Left lung (tissue), 10 donors: ENCODE data around the gene THAP6. TPM values are rescaled to one million over a fixed set of nuclear protein-coding genes. Genes with fewer than 3 reads are reported as not detected.
"Not testable (repeated sequence)": the region's sequence is repeated elsewhere in the genome, so short reads cannot be mapped to it uniquely, and the experiment has no call there.

Experiments
- ATAC-seq: fragments of 200-7000 bp; cut with Tn5 transposase; one replicate; pipeline ENCODE4 v1.9.1; 2020; ENCODE audit warnings: moderate library complexity
- DNase-seq, 4 donors: peaks; one replicate each; pipeline ENCODE4 v3.0.0-alpha.2; 2013 to 2020
- H3K27ac ChIP-seq, 2 donors: fragments of 200-600 bp; sonication (generic) in 1 of 2; one replicate each; pipeline versions ENCODE4 v1.5.0 to v1.8.0; 2020 to 2021
- H3K27me3 ChIP-seq, 2 donors: fragments of 200-600 bp; sonication (generic) in 1 of 2; one replicate each; pipeline versions ENCODE4 v1.5.0 to v1.8.0; 2020 to 2021
- H3K36me3 ChIP-seq, 2 donors: fragments of 200-600 bp; sonication (generic) in 1 of 2; one replicate each; pipeline versions ENCODE4 v1.5.0 to v1.8.0; 2020 to 2021
- H3K4me1 ChIP-seq, 2 donors: fragments of 200-600 bp; one replicate each; pipeline ENCODE4 v1.8.0; 2021
- H3K4me3 ChIP-seq, 2 donors: fragments of 200-600 bp; sonication (generic) in 1 of 2; one replicate each; pipeline versions ENCODE4 v1.5.0 to v1.8.0; 2020 to 2021; ENCODE audit warnings: mild to moderate bottlenecking in 1 of 2
- H3K9me3 ChIP-seq, 2 donors: fragments of 200-600 bp; sonication (generic) in 1 of 2; one replicate each; pipeline versions ENCODE4 v1.5.0 to v1.8.0; 2020 to 2021
- intact Hi-C, 2 donors: fragments of 100-400 bp; cut with DNase I; formaldehyde crosslinking; loops; one replicate each; pipeline versions ENCODE4 v1.11.2 to v1.14.2; 2022
- polyA plus RNA-seq, 6 donors: library from polyadenylated mRNA; unstranded; fragments of 120-200 nt; gene quantifications; one replicate each; pipeline ENCODE4 v1.2.1, GENCODE V29; 2013; ENCODE audit not compliant: insufficient read length in 6 of 6
- total RNA-seq, 2 donors: library from RNA; stranded (reverse); fragmentation: NEBNext Ultra II Directional; extraction: Animal tissue kit (Norgen Biotek cat#: 25700); gene quantifications; one replicate each; pipeline ENCODE4 v1.2.1, GENCODE V29; 2021
- TF ChIP-seq, protein P1 (sequence below), 2 donors: fragments of 200-600 bp; sonication (generic) in 1 of 2; IDR thresholded peaks; one replicate each; pipeline versions ENCODE4 v1.5.0 to v1.8.0; 2021; ENCODE audit warnings: antibody characterized with exemption in 2 of 2
- donor health status: DM: no; HTN: yes; CAD: no.
- donor health status: DM: no; HTN: no; CAD: no.

THAP6 gene
- total and polyA plus RNA-seq, 8 donors = 16.8 to 33.0 (median 28.4) TPM

- DNase-seq = no peak
- H3K9me3 ChIP-seq = no peaks in the 10 kb centered on the region
- intact Hi-C loops = no loop called here
- TF ChIP-seq, protein P1, sequence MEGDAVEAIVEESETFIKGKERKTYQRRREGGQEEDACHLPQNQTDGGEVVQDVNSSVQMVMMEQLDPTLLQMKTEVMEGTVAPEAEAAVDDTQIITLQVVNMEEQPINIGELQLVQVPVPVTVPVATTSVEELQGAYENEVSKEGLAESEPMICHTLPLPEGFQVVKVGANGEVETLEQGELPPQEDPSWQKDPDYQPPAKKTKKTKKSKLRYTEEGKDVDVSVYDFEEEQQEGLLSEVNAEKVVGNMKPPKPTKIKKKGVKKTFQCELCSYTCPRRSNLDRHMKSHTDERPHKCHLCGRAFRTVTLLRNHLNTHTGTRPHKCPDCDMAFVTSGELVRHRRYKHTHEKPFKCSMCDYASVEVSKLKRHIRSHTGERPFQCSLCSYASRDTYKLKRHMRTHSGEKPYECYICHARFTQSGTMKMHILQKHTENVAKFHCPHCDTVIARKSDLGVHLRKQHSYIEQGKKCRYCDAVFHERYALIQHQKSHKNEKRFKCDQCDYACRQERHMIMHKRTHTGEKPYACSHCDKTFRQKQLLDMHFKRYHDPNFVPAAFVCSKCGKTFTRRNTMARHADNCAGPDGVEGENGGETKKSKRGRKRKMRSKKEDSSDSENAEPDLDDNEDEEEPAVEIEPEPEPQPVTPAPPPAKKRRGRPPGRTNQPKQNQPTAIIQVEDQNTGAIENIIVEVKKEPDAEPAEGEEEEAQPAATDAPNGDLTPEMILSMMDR (IDR thresholded peaks at IDR 0.05) = no peak
- no peak overlapping the region for H3K4me3 ChIP-seq
- H3K27me3 ChIP-seq = no peaks in the 10 kb centered on the region
- peaks cover 0 to 56% of the 10 kb centered on the region in 2 donors for H3K36me3 ChIP-seq
- no peak for ATAC-seq
- H3K27ac ChIP-seq = no peak overlapping the region
- H3K4me1 ChIP-seq = peaks cover 0 to 16% of the 10 kb centered on the region in 2 donors
These were observed 17.1 kb upstream of the THAP6 start for GRCh38 chr4:75497133-75497532.

DNA sequence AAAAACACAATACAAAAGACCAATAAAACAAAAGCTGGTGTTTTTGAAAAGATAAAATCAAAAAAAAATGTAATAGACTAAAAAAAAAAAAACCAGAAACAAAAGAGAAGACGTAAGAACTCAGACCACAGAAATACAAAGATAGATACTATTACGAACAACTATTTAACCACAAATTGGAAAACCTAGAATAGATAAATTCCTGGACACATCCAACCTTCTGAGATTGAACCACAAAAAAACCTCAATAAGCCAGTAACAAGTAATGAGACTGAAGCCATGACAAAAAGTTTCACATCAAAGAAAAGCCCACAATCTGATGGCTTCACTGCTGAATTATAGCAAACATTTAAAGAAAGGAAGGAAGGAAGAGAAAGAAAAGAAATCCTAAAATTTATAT, 16.2 kb upstream of the THAP6 start:
- Histone ChIP-seq H3K9me3 (no peaks in the 10 kb centered on the region), H3K4me1 (peaks cover 0 to 16% of the 10 kb centered on the region in 2 donors)

DNA sequence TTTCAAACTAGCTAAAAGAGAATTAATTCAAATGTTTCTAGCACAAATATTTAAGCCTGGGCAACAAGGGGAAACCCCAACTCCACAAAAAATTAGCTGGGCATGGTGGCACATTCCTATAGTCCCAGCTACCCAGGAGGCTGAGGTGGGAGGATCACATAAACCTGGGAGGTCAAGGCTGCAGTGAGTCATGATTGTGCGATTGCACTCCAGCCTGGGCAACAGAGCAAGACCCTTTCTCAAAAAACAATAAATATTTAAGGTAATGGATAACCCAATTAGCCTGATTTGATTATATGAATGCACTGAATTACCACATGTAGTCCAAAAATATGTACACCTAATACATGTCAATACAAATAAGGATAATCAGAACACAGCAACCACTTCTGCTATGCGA, 14.4 kb upstream of the THAP6 start:
- ATAC-seq (no peak), DNase-seq (no peak)
- Histone ChIP-seq H3K4me1 (peaks cover 0 to 11% of the 10 kb centered on the region in 2 donors), H3K27me3 (no peaks in the 10 kb centered on the region), H3K4me3 (no peak overlapping the region), H3K36me3 (peaks cover 0 to 70% of the 10 kb centered on the region in 2 donors), H3K9me3 (no peaks in the 10 kb centered on the region), H3K27ac (no peak overlapping the region)
- intact Hi-C loops = no loop called here
- TF ChIP-seq, protein P1 (IDR thresholded peaks at IDR 0.05) = no peak

More for the DNA sequence above, 16.2 kb upstream of the THAP6 start:
- Histone ChIP-seq H3K27ac (no peak overlapping the region), H3K27me3 (no peaks in the 10 kb centered on the region), H3K36me3 (peaks cover 0 to 56% of the 10 kb centered on the region in 2 donors), H3K4me3 (no peak overlapping the region)
- ATAC-seq = no peak
- intact Hi-C loops = no loop called here
- DNase-seq = no peak
- TF ChIP-seq, protein P1 (IDR thresholded peaks at IDR 0.05) = no peak

- peaks cover 0 to 74% of the 10 kb centered on the region in 2 donors for H3K36me3 ChIP-seq
- DNase-seq = no peak
- H3K27me3 ChIP-seq = no peaks in the 10 kb centered on the region
- intact Hi-C loops = no loop called here
- TF ChIP-seq, protein P1 (IDR thresholded peaks at IDR 0.05) = no peak
- H3K4me3 ChIP-seq = no peak overlapping the region
- no peak for ATAC-seq
- no peaks in the 10 kb centered on the region for H3K9me3 ChIP-seq
- no peaks in the 10 kb centered on the region for H3K4me1 ChIP-seq
- no peak overlapping the region for H3K27ac ChIP-seq
These were observed 11.6 kb upstream of the THAP6 start for GRCh38 chr4:75502671-75503070.

DNA sequence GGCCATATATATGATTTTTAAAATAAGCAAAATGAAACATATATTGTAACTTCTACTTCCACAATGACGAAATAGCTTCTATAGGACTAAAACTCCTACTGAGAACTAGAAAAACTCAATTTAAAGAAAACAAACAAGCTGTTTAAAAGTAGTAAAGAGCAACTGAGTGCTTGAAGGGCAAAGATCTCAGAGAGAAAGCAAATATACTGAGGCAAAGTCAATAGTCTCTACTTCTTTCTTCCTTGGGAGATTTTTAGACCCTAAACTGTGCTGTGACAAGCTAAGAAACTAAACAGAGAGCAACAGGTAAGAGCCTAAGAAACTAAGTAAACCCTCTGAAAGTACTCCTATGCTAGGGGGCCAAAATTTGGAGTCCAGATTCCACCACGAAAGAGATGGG, 8.6 kb upstream of the THAP6 start:
- Histone ChIP-seq H3K36me3 (peaks cover 0 to 55% of the 10 kb centered on the region in 2 donors), H3K27ac (no peak overlapping the region), H3K4me1 (peaks cover 0 to 8% of the 10 kb centered on the region in 2 donors), H3K27me3 (no peaks in the 10 kb centered on the region), H3K9me3 (no peaks in the 10 kb centered on the region), H3K4me3 (no peak overlapping the region)
- intact Hi-C loops = no loop called here
- TF ChIP-seq, protein P1 (IDR thresholded peaks at IDR 0.05) = no peak
- ATAC-seq (peak; percentile 57), DNase-seq (no peak)

- intact Hi-C loops, H3K4me3 ChIP-seq, H3K9me3 ChIP-seq, ATAC-seq, H3K27me3 ChIP-seq, DNase-seq: not testable (repeated sequence)
- Histone ChIP-seq H3K27ac (peak overlapping the region in 1 of 2 donors; percentile 99), H3K36me3 (peaks cover 0 to 27% of the 10 kb centered on the region in 2 donors), H3K4me1 (peaks cover 19 to 37% of the 10 kb centered on the region in 2 donors)
These were observed 4.7 kb upstream of the THAP6 start for GRCh38 chr4:75509592-75509991.
